Fibroblast of skin of left quadriceps (primary cell): Measurements from ENCODE around the gene C16orf95.

ENCODE experiments used
- DNase-seq, 2 experiments: peaks; one replicate each; pipeline ENCODE4 v3.0.0-alpha.2; 2013; ENCODE audit warnings: low read depth in 2 of 2

The C16orf95 gene

DNA sequence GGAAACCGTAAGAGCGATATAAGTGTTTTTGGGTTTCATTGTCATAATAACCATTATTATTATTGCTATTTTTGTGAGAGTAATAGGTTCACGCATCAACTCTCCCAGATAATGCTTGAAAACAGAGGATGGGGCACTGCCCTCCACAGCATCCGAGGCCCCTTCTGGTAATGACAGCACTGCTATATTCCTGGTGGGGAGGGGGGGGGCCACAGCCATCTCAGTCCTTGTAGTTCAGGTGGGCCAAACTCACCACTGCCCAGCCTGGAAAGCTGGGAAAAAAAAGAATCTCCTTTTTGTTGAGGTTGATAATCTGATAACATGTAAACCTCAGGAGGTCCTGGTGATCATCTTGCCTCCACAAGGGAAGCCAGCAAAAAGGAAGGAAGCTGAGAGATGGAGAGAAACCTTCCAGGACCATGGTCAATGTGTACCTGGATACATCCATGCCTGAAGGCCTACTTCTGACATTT lies 706 bp downstream of the C16orf95 start:
- DNase-seq, result no peak

DNA sequence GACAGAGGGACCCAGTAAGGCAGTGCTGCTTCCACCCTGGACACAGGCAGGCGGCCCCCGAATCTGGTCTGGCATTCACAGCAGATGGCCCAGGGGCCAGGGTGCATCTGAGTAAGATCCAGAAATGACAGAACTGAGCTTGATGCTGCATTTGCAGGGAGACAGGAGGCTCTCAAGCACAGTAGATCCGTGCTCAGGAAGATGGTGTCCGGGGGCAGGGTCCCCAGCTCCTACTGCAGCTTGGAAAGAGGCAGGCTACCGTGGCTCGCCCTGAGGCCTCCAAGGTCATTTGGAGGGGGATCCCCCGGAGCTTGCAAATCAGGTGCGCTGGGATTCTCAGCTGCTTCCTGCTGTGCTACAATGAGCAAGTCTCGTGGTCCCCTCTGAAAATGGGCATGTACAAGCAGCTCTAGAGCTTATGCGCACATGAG lies 2.2 kb downstream of the C16orf95 start:
- no peak for DNase-seq

DNA sequence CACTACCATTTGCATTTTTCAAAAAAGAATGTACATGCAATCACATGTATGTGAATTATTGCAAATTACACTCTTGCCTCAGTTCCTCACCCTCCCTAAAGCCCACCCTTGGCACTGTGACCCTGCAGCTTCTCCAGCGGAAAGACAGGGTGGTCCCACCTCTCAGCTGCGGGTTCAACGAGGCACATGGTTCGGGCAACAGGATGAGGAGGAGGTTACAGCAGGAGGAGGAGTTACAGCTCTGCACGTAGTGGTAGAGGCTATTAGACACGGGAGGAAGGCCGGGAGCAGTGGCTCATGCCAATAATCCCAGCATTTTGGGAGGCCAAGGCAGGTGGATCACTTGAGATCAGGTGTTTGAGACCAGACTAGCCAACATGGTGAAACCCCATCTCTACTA lies 5.2 kb downstream of the C16orf95 start:
- no peak for DNase-seq

DNA sequence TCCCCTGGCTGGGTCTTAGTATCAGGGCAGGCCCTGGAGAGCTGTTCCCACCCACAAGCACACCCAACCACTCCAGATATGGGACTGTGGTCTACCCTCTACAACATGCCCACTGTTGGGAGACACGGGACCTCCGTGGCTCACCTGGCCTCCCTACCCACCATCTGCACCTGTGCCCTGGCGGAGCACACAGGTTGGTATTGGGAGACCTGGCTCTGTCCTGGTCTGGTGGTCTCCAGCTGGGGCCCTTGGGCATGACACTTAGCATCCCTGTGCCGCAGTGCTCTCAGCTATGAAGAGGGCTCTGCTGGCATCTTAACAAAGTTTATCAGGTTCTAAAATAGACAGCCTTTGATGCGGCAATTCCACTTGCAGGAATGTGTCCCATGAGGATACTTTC lies 5.8 kb downstream of the C16orf95 start:
- no peak for DNase-seq

DNA sequence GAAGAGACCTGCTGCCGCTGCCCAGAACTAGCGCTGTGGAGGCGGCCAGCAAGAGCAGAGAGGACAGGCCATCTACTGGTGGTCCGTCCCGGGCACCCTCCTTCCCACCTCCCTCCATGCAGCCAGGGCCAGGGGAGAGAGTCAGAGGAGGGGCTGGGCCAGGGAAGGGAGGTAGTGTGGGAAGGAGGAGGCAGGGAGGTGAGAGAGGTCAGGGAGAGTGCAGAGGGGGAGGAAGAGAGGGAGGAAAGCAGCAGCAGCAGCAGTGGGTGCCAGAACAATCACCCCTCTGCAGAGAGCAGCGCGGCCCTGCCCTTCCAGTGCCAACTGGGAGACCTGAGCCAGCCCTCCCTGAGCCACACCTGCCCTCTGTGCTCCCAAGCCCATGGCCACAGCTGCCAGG lies 6.6 kb downstream of the C16orf95 start:
- no peak for DNase-seq

DNA sequence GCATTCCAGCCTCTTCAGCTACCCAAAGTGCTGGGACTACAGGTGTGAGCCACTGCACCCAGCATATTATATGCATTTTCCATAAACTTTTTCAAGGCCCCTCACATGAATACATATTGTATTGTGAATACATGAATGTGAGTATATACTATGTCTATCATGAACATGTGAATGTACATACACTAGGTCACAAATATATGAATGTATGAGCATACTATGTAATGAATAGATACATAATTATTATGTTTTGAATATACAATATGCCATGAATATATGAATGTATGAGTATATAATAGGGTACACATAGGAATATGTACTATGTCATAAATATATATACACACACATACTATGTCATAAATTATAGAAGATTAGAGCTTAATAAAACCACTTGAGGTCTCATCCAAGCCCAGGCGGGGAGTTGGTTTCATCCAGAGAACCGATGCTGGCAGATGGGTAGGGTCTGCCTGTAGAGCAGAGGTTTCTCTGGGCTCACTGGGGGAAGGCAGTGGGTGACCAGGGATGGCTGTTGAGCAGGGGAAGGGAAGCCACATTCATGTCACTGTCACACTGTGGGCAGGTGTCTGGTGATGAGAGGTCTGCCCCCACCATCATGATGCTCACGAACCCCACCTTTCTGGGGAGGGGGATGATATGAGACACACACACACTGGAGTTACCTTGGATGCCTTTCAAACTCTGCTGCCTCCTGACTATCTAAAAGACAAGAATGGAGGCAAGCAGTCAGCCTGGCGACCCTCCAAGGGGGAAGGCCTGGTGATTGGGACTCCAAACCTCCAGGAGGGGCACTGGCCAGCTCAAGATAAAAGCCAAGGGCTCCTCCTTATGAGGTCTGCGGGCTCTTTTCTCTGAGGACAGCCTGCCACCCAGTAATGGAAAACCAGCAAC lies 7.3 kb downstream of the C16orf95 start:
- DNase-seq, result no peak

DNA sequence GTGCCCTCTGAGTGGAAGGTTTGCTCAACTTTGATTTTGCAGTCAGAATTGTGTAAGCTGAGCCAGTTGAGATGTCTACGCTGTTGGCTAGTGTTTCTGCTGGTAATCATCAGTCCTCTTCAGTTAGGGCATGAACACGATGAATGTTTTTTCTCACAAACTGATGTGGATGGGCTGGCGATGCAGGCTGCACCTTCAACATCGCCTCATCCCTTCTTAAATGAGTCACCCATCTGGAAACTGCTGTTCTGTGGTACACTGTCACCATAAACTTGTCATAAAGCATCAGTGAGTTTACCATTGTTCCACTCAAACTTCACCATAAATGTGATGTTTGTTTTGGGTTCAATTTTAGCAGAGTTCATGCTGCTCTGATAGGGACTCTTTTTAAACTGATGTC lies 8.4 kb downstream of the C16orf95 start:
- no peak for DNase-seq

DNA sequence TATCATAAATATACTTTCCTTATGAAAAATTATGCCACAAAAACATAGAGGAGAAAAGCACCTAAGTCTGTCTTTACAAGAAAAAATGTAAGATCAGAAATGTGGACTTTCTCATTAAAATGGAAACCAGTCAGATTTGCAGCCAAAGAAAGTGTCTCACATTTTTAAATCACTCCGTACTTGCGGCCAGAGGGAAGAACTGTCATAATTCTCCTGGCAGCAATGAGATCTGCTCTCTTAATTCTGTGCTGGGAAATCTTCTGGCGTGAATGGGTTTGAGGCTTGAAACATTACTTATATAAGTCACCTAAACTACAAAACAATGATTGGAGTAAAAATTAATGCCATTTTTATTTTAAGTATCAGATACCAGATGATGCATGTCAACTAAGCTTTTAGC lies 10.7 kb downstream of the C16orf95 start:
- no peak for DNase-seq

DNA sequence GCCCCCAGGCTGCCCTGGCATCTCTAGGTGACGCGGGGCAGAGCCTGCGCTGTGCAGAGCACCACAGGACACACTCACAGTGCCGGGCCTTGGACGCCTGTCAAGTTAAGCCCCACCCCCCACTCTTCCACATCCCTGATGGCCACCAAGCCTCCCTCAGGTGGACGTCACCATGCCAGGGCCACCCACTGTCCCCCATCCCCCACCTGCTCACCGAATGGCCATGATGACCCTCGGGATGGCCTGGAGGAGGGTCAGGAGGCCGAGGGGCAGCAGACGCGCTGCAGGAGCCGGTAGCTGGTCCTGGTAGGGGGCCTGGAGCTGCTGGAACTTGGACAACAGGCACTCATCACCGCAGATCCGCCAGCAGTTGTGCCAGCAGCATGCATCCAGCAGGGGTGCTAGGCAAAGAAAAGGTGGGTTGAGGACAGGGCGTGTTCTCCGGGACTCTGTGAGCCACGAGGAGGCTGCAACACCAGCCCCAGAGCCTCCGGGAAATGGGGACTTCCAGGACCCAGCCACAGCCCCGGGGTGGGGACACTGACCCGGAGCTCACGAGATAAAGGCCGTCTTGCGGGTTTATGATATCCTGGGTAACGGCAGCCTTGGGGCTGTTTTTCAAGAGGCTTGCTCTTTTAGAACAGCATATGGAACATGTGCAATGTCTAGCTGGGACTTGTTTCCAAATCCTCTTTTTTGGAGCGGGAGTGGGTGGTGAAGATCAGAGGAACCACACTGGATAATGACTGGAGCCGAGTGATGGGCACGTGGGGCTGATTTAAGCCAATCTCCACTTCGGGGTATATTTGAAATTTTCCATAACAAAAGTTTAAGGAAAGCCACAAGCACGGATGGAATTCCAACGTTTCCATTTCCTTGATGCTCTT lies 11.4 kb downstream of the C16orf95 start:
- peak; percentile 61 to 63 for DNase-seq

DNA sequence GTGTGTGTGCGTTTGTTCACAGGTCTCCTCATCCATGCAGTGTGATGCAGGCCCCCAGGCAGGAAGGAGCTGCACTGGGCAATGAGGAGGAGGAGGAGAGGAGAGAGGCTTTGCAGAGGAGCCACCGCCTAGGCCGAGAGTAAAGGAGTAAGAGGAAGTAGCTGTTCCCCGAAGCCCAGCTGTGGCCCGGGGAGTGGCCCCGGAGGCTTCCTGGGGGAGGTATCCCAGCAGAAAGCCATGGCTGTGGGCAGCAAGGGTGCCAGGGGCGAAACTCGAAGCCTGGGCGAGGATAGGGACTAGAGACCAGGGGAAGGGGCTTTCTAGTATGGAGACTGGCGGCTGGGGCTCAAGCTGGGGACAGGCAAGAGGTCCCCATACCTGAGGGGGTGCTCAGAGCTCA lies 12.2 kb downstream of the C16orf95 start:
- no peak for DNase-seq

DNA sequence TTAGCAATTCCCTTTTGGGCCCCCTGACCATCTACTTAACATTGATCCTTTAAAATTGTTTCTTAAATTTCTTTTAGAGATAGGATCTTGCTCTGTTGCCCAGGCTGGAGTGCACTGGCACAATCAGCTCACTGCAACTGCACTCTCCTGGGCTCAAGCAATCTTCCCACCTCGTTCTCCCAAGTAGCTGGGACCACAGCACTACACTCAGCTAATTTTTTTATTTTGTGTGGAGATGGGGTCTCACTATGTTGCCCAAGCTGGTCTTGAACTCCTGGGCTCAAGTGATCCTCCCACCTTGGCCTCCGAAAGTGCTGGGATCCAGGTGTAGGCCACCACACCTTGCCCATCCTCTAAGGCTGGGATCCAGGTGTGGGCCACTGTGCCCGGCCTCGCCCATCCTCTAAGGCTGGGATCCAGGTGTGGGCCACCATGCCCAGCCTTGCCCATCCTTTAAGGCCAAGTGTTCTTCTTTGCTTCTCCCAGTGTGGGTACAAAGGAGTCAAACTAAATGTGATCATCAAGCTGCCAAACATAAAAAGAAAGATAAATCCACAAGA lies 13.2 kb downstream of the C16orf95 start:
- no peak for DNase-seq

DNA sequence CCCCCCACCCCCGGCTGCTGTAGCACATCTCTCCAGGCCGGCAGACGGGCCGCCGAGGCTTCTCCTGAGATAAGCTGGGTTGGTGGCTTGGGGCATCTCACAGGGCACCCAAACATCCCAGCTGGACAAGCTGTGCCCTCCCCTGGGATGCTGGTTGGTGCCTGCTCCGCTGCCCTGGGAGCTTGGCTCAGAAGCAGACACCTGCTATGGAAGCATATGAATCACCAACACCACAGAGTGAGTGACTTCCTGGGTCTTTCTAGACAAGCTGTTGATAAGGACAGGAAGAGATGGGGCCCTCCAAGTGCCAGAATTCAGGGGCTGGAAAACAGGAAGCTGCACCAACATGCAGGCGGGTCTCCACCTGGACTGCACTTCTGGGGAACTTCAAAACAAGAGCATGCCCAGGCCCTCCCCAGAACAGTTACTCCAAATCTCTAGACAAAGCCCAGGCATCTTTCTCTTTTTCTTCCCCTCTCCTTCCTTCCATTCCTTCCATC lies 13.7 kb downstream of the C16orf95 start:
- no peak for DNase-seq

DNA sequence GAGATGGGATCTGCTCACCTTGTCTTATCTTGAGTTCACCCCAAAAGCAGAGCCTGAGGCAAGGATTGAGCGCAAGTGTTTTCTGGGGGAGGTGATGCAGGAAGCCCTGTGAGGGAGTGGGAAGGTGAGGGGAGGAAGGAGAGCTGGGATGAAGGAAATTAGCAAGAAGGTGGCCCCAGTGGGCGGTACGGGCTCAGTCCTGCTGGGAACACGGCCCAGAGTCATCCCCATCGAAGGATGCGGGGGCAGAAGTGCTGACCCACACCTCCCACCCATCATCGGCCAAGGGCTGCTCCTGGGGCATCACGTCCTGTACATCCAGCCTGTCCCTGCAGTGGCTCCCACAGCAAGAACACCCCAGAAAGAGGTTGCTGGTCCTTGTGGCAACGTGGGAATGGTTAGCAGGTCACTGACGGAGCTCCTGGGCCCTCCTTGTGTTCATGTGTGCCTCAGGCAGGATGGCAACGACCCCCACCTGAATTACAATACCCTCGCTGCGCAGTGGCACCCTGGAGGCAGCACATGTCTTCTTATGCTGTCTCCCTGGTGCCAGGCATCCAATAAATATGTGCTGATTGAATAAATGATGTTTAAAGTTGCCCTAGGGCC lies 18.2 kb downstream of the C16orf95 start:
- DNase-seq, result no peak

DNA sequence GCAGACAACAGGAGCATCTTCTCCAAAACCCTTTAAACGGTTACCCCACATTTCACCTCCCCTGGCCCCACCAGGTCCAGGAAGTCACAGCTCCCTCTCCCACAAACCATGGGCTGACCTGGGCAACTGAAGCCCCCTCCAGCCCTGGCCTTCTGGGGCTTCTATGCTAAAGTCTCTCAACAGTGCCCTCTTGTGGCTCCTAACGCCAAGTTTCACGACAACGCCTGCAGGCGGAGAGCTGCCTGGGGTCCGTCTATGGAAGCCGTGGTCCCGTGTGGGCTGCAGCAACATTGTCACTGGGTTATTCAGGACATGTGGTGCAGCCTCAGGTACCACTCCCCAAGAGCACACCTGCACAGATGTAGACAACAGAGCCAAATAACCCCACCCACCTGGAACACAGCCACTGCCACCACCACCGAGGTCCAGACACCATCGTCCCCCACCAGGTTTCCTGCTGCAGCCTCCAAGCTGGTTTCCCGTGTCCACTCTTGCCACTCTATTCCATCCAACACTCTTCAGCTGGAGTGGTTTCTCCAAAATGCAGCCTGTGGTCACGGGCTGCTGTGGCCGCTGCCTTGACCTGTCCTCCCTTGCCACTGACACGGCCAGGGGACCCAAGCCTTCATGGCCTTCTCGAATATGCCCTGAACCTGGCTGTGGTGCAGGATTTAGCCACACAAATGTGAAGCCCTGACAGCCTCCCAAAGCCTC lies 19.1 kb downstream of the C16orf95 start:
- no peak for DNase-seq

DNA sequence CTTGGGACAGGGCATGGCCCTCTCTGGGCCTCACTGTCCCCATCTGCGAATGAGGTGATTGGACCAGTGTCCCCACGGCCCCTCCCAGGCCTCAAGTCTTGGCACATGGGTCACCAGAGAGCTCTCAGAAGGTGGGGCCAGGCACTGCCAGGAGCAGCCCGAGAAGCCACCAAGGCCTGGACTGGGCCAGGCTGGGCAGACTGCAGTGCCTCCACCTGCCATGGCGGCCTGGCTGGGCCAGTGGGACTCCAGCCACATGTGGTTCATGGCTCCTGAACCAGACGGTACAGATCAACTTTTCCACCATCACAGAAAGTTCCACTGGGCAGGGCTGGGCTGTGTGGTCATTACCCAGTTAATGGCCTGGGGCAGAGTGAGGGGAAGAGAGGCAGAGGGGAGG lies 19.8 kb downstream of the C16orf95 start:
- DNase-seq, result no peak

DNA sequence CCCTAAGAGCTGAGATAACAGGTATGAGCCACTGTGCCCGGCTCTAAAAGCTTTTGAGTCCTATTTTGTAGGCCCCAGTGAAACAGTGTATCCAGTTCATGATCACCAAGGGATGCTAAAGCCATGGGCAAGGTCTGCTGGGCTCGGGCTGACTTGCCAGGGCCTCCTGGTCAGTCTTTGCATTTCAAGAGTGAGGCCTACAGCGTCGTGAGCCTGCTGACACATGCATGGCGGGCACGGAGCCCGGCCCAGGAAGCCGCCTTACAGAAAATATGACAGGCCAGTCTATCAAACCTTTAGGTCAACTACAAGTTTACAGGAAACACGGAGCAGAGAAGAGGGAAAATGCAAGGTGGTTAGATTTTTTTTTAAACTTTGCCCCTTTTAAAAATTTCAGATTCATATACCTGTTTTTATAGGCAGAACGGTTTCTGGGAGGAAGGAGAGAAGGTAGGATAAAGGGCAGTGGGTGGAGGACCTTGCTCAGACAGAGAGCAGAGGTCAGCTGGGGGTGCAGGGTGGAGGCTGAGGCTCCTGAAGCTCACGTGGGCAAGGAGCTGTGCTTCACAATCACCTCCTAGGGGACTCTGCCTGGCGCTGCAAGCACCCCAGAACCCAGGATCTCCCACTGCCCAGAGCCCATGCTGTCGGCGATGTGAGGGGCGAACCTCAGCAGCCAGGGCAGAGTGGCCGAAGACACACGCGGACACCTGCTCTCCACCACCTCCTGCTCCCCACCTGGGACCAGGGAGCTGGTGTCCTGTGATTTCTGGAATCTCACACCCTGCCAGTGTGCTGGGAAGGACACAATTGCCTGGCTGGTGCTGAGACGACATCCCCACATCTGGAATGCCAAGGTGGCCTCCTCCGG lies 21.3 kb downstream of the C16orf95 start:
- no peak for DNase-seq

DNA sequence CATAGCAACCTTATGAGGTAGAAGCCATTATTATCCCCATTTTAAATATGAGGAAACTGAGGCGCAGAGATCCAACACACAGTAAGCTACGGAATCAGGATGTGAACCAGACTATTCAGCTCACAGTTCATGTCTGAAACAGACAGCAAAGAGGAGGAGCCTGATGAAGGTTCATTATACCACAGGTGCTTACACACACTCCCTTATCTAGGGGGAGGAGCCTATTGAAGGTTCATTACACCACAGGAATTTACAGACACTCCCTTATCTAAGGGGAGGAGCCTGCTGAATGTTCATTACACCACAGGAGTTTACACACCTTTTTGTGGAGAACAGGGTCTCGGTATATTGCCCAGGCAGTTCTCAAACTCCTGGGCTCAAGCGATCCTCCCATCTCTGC lies 21.9 kb downstream of the C16orf95 start:
- DNase-seq, result no peak

DNA sequence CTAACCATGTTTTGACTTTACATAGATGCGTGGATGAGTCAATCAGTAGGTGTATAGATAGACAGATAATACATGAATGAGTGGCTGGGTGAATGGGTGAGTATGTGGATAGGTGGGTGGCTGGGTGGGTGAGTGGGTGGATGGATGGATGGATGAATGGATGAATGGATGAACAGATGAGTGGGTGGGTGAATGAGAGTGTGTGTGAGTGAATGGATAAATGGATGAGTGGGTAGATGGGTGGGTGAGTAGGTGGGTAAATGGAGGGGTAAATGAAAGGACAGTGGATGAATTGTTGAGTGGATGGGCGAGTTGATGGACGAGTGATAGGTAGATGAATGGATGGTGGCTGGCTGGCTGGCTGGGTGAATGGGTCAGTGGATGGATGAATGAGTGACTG lies 23.2 kb downstream of the C16orf95 start:
- no peak for DNase-seq

DNA sequence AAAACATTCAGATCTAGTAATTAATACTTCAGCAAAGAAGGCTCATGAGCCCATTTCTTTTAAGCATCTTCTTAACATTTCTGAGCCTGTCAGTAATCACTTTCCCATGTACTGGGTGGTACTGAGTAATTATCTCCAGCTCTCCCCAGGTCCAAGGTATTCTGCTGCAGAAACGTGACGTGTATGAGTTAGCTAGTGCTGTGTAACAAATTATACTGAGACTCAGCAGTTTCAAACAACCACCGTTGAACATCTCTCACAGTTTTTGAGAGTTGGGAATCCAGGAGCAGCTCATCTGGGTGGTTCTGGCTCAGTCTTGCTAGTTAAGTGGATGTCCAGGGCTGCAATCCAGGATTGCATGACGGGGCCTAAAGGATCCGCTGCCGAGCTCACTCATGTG lies 25.2 kb downstream of the C16orf95 start:
- DNase-seq, result no peak

DNA sequence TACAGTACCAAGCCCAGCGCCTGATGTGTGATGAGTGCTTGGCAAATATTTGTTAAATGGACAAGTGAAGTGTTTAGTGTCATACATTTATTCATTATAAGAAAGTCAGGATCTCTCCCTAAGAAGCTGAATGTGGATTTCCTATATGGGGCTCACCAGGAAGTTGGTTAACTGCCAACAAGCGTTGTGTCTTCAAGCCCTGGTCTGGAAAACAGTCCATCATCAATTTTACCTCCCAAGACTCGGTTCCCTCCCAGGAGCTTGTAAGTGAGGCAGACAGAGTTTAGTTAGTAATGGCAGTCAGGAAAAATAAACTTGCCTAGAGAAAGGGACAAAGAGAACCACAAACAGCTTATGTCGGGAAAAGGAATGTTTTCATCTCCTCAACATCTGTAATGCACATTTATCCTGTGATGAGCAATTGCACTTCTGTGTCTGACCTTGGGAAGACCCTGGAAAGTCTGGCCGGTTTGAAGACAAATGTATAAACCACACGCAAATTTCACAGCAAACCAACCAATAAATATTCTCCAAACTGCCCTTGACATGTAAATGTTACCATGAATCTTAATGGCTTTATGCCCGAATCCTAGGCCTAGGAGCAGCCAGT lies 28.3 kb downstream of the C16orf95 start:
- peak; percentile 96 to 97 for DNase-seq
